ENCODE data around the gene AOC2. TPM values are rescaled to one million over a fixed set of nuclear protein-coding genes. Genes with fewer than 3 reads are reported as not detected.
"Not testable (repeated sequence)": the region's sequence is repeated elsewhere in the genome, so short reads cannot be mapped to it uniquely, and the experiment has no call there.

Gene AOC2
- total and polyA plus RNA-seq, 4 donors, result 1.2 to 4.1 (median 2.3) TPM

- Histone ChIP-seq H3K4me1 (ENCODE audit: control insufficient read depth, insufficient read depth, low read length) (peaks cover 11% of the 10 kb centered on the region), H3K9me3 (ENCODE audit: control insufficient read depth, insufficient read depth, low read length) (no peaks in the 10 kb centered on the region), H3K27me3 (ENCODE audit: control insufficient read depth, insufficient read depth, low read length) (no peaks in the 10 kb centered on the region), H3K36me3 (ENCODE audit: control insufficient read depth, insufficient read depth, low read length) (no peaks in the 10 kb centered on the region), H3K27ac (ENCODE audit: low read depth, low read length) (no peak overlapping the region), H3K4me3 (ENCODE audit: low read depth, low read length) (no peak overlapping the region)
- no peak for DNase-seq (ENCODE audit: low read depth in 4 of 6, low spot score in 6 of 6)
- WGBS (ENCODE audit: insufficient coverage), result 80% methylated on average over 1 of the region's 4 CpGs
These were observed 49.0 kb downstream of the AOC2 start for GRCh38 chr17:42893359-42893758.

- Histone ChIP-seq H3K4me1 (ENCODE audit: control insufficient read depth, insufficient read depth, low read length) (peaks cover 11% of the 10 kb centered on the region), H3K27ac (ENCODE audit: low read depth, low read length) (no peak overlapping the region)
- 97% methylated on average over 8 of the region's 12 CpGs for WGBS (ENCODE audit: insufficient coverage)
These were observed 50.2 kb downstream of the AOC2 start for GRCh38 chr17:42894283-42895184.

GRCh38 chr17:42895185-42895555, 50.8 kb downstream of the AOC2 start:
- Histone ChIP-seq H3K4me3 (ENCODE audit: low read depth, low read length) (no peak overlapping the region), H3K36me3 (ENCODE audit: control insufficient read depth, insufficient read depth, low read length) (no peaks in the 10 kb centered on the region), H3K4me1 (ENCODE audit: control insufficient read depth, insufficient read depth, low read length) (peaks cover 11% of the 10 kb centered on the region), H3K27ac (ENCODE audit: low read depth, low read length) (no peak overlapping the region), H3K27me3 (ENCODE audit: control insufficient read depth, insufficient read depth, low read length) (no peaks in the 10 kb centered on the region), H3K9me3 (ENCODE audit: control insufficient read depth, insufficient read depth, low read length) (no peaks in the 10 kb centered on the region)
- 70% methylated on average over 2 of the region's 2 CpGs for WGBS (ENCODE audit: insufficient coverage)
- no peak for DNase-seq (ENCODE audit: low read depth in 4 of 6, low spot score in 6 of 6)

More at GRCh38 chr17:42894283-42895184, 50.2 kb downstream of the AOC2 start:
- Histone ChIP-seq H3K9me3 (ENCODE audit: control insufficient read depth, insufficient read depth, low read length) (no peaks in the 10 kb centered on the region), H3K36me3 (ENCODE audit: control insufficient read depth, insufficient read depth, low read length) (no peaks in the 10 kb centered on the region), H3K4me3 (ENCODE audit: low read depth, low read length) (no peak overlapping the region), H3K27me3 (ENCODE audit: control insufficient read depth, insufficient read depth, low read length) (no peaks in the 10 kb centered on the region)
- DNase-seq (ENCODE audit: low read depth in 4 of 6, low spot score in 6 of 6), result no peak

GRCh38 chr17:42898147-42898811, 53.9 kb downstream of the AOC2 start:
- Histone ChIP-seq H3K9me3 (ENCODE audit: control insufficient read depth, insufficient read depth, low read length) (no peaks in the 10 kb centered on the region), H3K4me1 (ENCODE audit: control insufficient read depth, insufficient read depth, low read length) (peaks cover 4% of the 10 kb centered on the region), H3K4me3 (ENCODE audit: low read depth, low read length) (no peak overlapping the region), H3K36me3 (ENCODE audit: control insufficient read depth, insufficient read depth, low read length) (no peaks in the 10 kb centered on the region), H3K27me3 (ENCODE audit: control insufficient read depth, insufficient read depth, low read length) (no peaks in the 10 kb centered on the region), H3K27ac (ENCODE audit: low read depth, low read length) (no peak overlapping the region)
- DNase-seq (ENCODE audit: low read depth in 4 of 6, low spot score in 6 of 6), result no peak
- 100% methylated on average over 3 of the region's 7 CpGs for WGBS (ENCODE audit: insufficient coverage)

GRCh38 chr17:42899981-42900380, 55.6 kb downstream of the AOC2 start:
- not testable (repeated sequence) for H3K4me1 ChIP-seq (ENCODE audit: control insufficient read depth, insufficient read depth, low read length); H3K36me3 ChIP-seq (ENCODE audit: control insufficient read depth, insufficient read depth, low read length); H3K4me3 ChIP-seq (ENCODE audit: low read depth, low read length); H3K27ac ChIP-seq (ENCODE audit: low read depth, low read length); H3K27me3 ChIP-seq (ENCODE audit: control insufficient read depth, insufficient read depth, low read length); H3K9me3 ChIP-seq (ENCODE audit: control insufficient read depth, insufficient read depth, low read length); DNase-seq (ENCODE audit: low read depth in 4 of 6, low spot score in 6 of 6)
- WGBS (ENCODE audit: insufficient coverage), result 100% methylated on average over 2 of the region's 3 CpGs

Small RNAs within 50 kb of the gene (small RNA-seq; reads per million reads assigned to genes)
- not detected for gene MIR6781 (ENCODE audit: low replicate concordance)
- gene RNU6-287P (ENCODE audit: low replicate concordance), result not detected

Other genes with a start within 250 kb of the AOC2 start
- 10 to 100 TPM; 41.1 to 50.4 TPM for gene RETREG3, start 235.2 kb upstream of the AOC2 start, total RNA-seq
- 10 to 100 TPM; 30.0 to 41.7 TPM for gene RETREG3, start 235.2 kb upstream of the AOC2 start, polyA plus RNA-seq (ENCODE audit: insufficient read length in 2 of 2)
- 10 to 100 TPM; 17.0 to 42.9 TPM for gene TUBG1, start 234.9 kb upstream of the AOC2 start, total RNA-seq
- gene TUBG1, start 234.9 kb upstream of the AOC2 start, polyA plus RNA-seq (ENCODE audit: insufficient read length in 2 of 2), result 10 to 100 TPM; 56.9 to 67.4 TPM
- gene TUBG2, start 185.3 kb upstream of the AOC2 start, total RNA-seq, result 10 to 100 TPM; 21.1 to 26.9 TPM
- 10 to 100 TPM; 62.2 to 85.6 TPM for gene TUBG2, start 185.3 kb upstream of the AOC2 start, polyA plus RNA-seq (ENCODE audit: insufficient read length in 2 of 2)
- 10 to 100 TPM in 1 of 2 donors, 1 to 10 TPM in 1; 5.5 to 23.7 TPM for gene PLEKHH3, start 167.6 kb upstream of the AOC2 start, total RNA-seq
- 10 to 100 TPM; 16.9 to 26.4 TPM for gene PLEKHH3, start 167.6 kb upstream of the AOC2 start, polyA plus RNA-seq (ENCODE audit: insufficient read length in 2 of 2)
- gene CCR10, start 162.7 kb upstream of the AOC2 start, total RNA-seq, result 1 to 10 TPM; 1.3 to 4.4 TPM
- gene CCR10, start 162.7 kb upstream of the AOC2 start, polyA plus RNA-seq (ENCODE audit: insufficient read length in 2 of 2), result 1 to 10 TPM; 2.7 to 5.2 TPM
- gene CNTNAP1, start 162.0 kb upstream of the AOC2 start, total RNA-seq, result 10 to 100 TPM; 19.8 to 70.9 TPM
- 10 to 100 TPM; 55.1 to 62.9 TPM for gene CNTNAP1, start 162.0 kb upstream of the AOC2 start, polyA plus RNA-seq (ENCODE audit: insufficient read length in 2 of 2)
- 10 to 100 TPM; 28.7 to 42.5 TPM for gene EZH1, start 99.5 kb upstream of the AOC2 start, total RNA-seq
- gene EZH1, start 99.5 kb upstream of the AOC2 start, polyA plus RNA-seq (ENCODE audit: insufficient read length in 2 of 2), result 10 to 100 TPM; 43.0 to 53.5 TPM
- gene RAMP2, start 83.4 kb upstream of the AOC2 start, total RNA-seq, result 100 to 1,000 TPM in 1 of 2 donors, 10 to 100 TPM in 1; 25.2 to 106 TPM
- gene RAMP2, start 83.4 kb upstream of the AOC2 start, polyA plus RNA-seq (ENCODE audit: insufficient read length in 2 of 2), result 100 to 1,000 TPM in 1 of 2 donors, 10 to 100 TPM in 1; 79.3 to 100 TPM
- 100 to 1,000 TPM in 1 of 2 donors, 10 to 100 TPM in 1; 39.6 to 106 TPM for gene VPS25, start 71.1 kb upstream of the AOC2 start, total RNA-seq
- gene VPS25, start 71.1 kb upstream of the AOC2 start, polyA plus RNA-seq (ENCODE audit: insufficient read length in 2 of 2), result 10 to 100 TPM; 54.1 to 64.9 TPM
- 10 to 100 TPM in 1 of 2 donors, 1 to 10 TPM in 1; 3.5 to 11.2 TPM for gene WNK4, start 64.0 kb upstream of the AOC2 start, total RNA-seq
- gene WNK4, start 64.0 kb upstream of the AOC2 start, polyA plus RNA-seq (ENCODE audit: insufficient read length in 2 of 2), result 10 to 100 TPM in 1 of 2 donors, 1 to 10 TPM in 1; 1.9 to 14.1 TPM
- 100 to 1,000 TPM in 1 of 2 donors, 10 to 100 TPM in 1; 83.3 to 152 TPM for gene COA3, start 45.9 kb upstream of the AOC2 start, total RNA-seq
- 100 to 1,000 TPM; 126 to 127 TPM for gene COA3, start 45.9 kb upstream of the AOC2 start, polyA plus RNA-seq (ENCODE audit: insufficient read length in 2 of 2)
- gene CNTD1, start 45.7 kb upstream of the AOC2 start, total RNA-seq, result 1 to 10 TPM in 1 of 2 donors, under 1 TPM in 1; 0.50 to 1.3 TPM
- 1 to 10 TPM; 1.3 to 2.8 TPM for gene CNTD1, start 45.7 kb upstream of the AOC2 start, polyA plus RNA-seq (ENCODE audit: insufficient read length in 2 of 2)
- gene BECN1, start 20.3 kb upstream of the AOC2 start, total RNA-seq, result 10 to 100 TPM; 72.9 to 87.0 TPM
- gene BECN1, start 20.3 kb upstream of the AOC2 start, polyA plus RNA-seq (ENCODE audit: insufficient read length in 2 of 2), result 10 to 100 TPM; 60.5 to 65.1 TPM
- gene PSME3, start 11.2 kb upstream of the AOC2 start, total RNA-seq, result 10 to 100 TPM; 55.8 to 59.2 TPM
- gene PSME3, start 11.2 kb upstream of the AOC2 start, polyA plus RNA-seq (ENCODE audit: insufficient read length in 2 of 2), result 10 to 100 TPM; 96.6 to 98.5 TPM
- 1 to 10 TPM; 2.7 to 6.2 TPM for gene AOC3, start 6.6 kb downstream of the AOC2 start, total RNA-seq
- 1 to 10 TPM; 2.9 to 3.0 TPM for gene AOC3, start 6.6 kb downstream of the AOC2 start, polyA plus RNA-seq (ENCODE audit: insufficient read length in 2 of 2)
- gene G6PC1, start 56.2 kb downstream of the AOC2 start, total RNA-seq, result under 1 TPM in 1 of 2 donors, not detected in 1; 0.06 TPM
- gene G6PC1, start 56.2 kb downstream of the AOC2 start, polyA plus RNA-seq (ENCODE audit: insufficient read length in 2 of 2), result under 1 TPM; 0.05 to 0.11 TPM
- 10 to 100 TPM; 20.8 to 34.6 TPM for gene AARSD1, start 119.9 kb downstream of the AOC2 start, total RNA-seq
- gene AARSD1, start 119.9 kb downstream of the AOC2 start, polyA plus RNA-seq (ENCODE audit: insufficient read length in 2 of 2), result 10 to 100 TPM; 69.2 to 91.2 TPM
- 1 to 10 TPM; 1.5 to 1.8 TPM for gene PTGES3L, start 135.5 kb downstream of the AOC2 start, total RNA-seq
- 1 to 10 TPM; 6.6 to 8.2 TPM for gene PTGES3L, start 135.5 kb downstream of the AOC2 start, polyA plus RNA-seq (ENCODE audit: insufficient read length in 2 of 2)
- 10 to 100 TPM; 12.2 to 12.5 TPM for gene RUNDC1, start 136.0 kb downstream of the AOC2 start, total RNA-seq
- gene RUNDC1, start 136.0 kb downstream of the AOC2 start, polyA plus RNA-seq (ENCODE audit: insufficient read length in 2 of 2), result 10 to 100 TPM; 21.0 to 21.3 TPM
- gene RPL27, start 153.8 kb downstream of the AOC2 start, total RNA-seq, result 1,000 to 10,000 TPM in 1 of 2 donors, 100 to 1,000 TPM in 1; 670 to 1,375 TPM
- 1,000 to 10,000 TPM in 1 of 2 donors, 100 to 1,000 TPM in 1; 939 to 1,002 TPM for gene RPL27, start 153.8 kb downstream of the AOC2 start, polyA plus RNA-seq (ENCODE audit: insufficient read length in 2 of 2)
- gene IFI35, start 162.2 kb downstream of the AOC2 start, total RNA-seq, result 10 to 100 TPM in 1 of 2 donors, 1 to 10 TPM in 1; 8.5 to 32.5 TPM
- 10 to 100 TPM in 1 of 2 donors, 1 to 10 TPM in 1; 9.2 to 12.9 TPM for gene IFI35, start 162.2 kb downstream of the AOC2 start, polyA plus RNA-seq (ENCODE audit: insufficient read length in 2 of 2)
- 100 to 1,000 TPM in 1 of 2 donors, 10 to 100 TPM in 1; 80.8 to 139 TPM for gene VAT1, start 177.8 kb downstream of the AOC2 start, total RNA-seq
- 100 to 1,000 TPM; 225 to 239 TPM for gene VAT1, start 177.8 kb downstream of the AOC2 start, polyA plus RNA-seq (ENCODE audit: insufficient read length in 2 of 2)
- gene RND2, start 180.7 kb downstream of the AOC2 start, total RNA-seq, result 10 to 100 TPM; 19.2 to 25.5 TPM
- 10 to 100 TPM; 81.8 to 86.9 TPM for gene RND2, start 180.7 kb downstream of the AOC2 start, polyA plus RNA-seq (ENCODE audit: insufficient read length in 2 of 2)